GM19463 (cell line): ENCODE data around the gene TRMT61A.

Experiments
- ATAC-seq: cut with Tn5 transposase; IDR thresholded peaks from one replicate; pipeline ENCODE4 v1.9.1; 2021; ENCODE audit warnings: mild to moderate bottlenecking, moderate library complexity; ENCODE audit not compliant: unreplicated experiment

Gene TRMT61A

GRCh38 chr14:103545915-103546651 lies 17.1 kb downstream of the TRMT61A start:
- ATAC-seq = no peak

- peak; percentile 63 for ATAC-seq
Measured at GRCh38 chr14:103546652-103547454, 17.9 kb downstream of the TRMT61A start.

- ATAC-seq = no peak
Measured at GRCh38 chr14:103547455-103547940, 18.5 kb downstream of the TRMT61A start.

- no peak for ATAC-seq
Measured at GRCh38 chr14:103547941-103548462, 19.0 kb downstream of the TRMT61A start.

- no peak for ATAC-seq
Measured at GRCh38 chr14:103548463-103549351, 19.7 kb downstream of the TRMT61A start.

GRCh38 chr14:103549361-103550311 lies 20.6 kb downstream of the TRMT61A start:
- no peak for ATAC-seq

GRCh38 chr14:103550451-103551337 lies 21.7 kb downstream of the TRMT61A start:
- no peak for ATAC-seq

GRCh38 chr14:103551338-103551762 lies 22.4 kb downstream of the TRMT61A start:
- no peak for ATAC-seq

- ATAC-seq = no peak
Measured at GRCh38 chr14:103552011-103552845, 23.2 kb downstream of the TRMT61A start.

- ATAC-seq = no peak
Measured at GRCh38 chr14:103552846-103553210, 23.8 kb downstream of the TRMT61A start.

GRCh38 chr14:103555559-103556337 lies 26.8 kb downstream of the TRMT61A start:
- no peak for ATAC-seq

- no peak for ATAC-seq
Measured at GRCh38 chr14:103556946-103557758, 28.2 kb downstream of the TRMT61A start.

- no peak for ATAC-seq
Measured at GRCh38 chr14:103558071-103558882, 29.3 kb downstream of the TRMT61A start.

GRCh38 chr14:103559766-103560165 lies 30.8 kb downstream of the TRMT61A start:
- ATAC-seq = no peak

- no peak for ATAC-seq
Measured at GRCh38 chr14:103560691-103561090, 31.7 kb downstream of the TRMT61A start.
